ENCODE measurements around the gene IFIH1. TPM values are rescaled to one million over a fixed set of nuclear protein-coding genes. Genes with fewer than 3 reads are reported as not detected.
A peak's percentile ranks its signal among the peaks of the same experiment; 100 is the strongest.

IFIH1 gene
- total RNA-seq, 1 donor, result 7.2 TPM

- Histone ChIP-seq H2AFZ (ENCODE audit: low read length) (peak overlapping the region; percentile 84), H3K4me1 (ENCODE audit: insufficient read depth, low read length) (peaks cover 8% of the 10 kb centered on the region), H3K79me2 (ENCODE audit: insufficient read depth, low read length) (no peaks in the 10 kb centered on the region), H4K20me1 (ENCODE audit: insufficient read depth, low read length) (no peaks in the 10 kb centered on the region), H3K4me3 (ENCODE audit: insufficient read depth, low read length) (peak overlapping the region; percentile 88), H3K36me3 (ENCODE audit: insufficient read depth, low read length) (no peaks in the 10 kb centered on the region), H3K9me3 (ENCODE audit: low read depth, low read length) (no peaks in the 10 kb centered on the region), H3K27ac (ENCODE audit: low read depth, low read length) (no peak overlapping the region), H3K4me2 (ENCODE audit: insufficient read depth, low read length) (peak overlapping the region; percentile 93), H3K27me3 (ENCODE audit: insufficient read depth, low read length) (peaks cover 10% of the 10 kb centered on the region)
- TF ChIP-seq CTCF (IDR thresholded peaks at IDR 0.05; ENCODE audit: extremely low read depth, low read depth, low read length), result no peak
- no peak for DNase-seq (ENCODE audit: insufficient read length, low spot score, missing footprints)
Measured at GRCh38 chr2:162343492-162343823, 25.0 kb upstream of the IFIH1 start.

GRCh38 chr2:162342841-162343240 lies 24.4 kb upstream of the IFIH1 start:
- Histone ChIP-seq H3K36me3 (ENCODE audit: insufficient read depth, low read length) (no peaks in the 10 kb centered on the region), H3K27me3 (ENCODE audit: insufficient read depth, low read length) (peaks cover 10% of the 10 kb centered on the region), H2AFZ (ENCODE audit: low read length) (no peak overlapping the region), H4K20me1 (ENCODE audit: insufficient read depth, low read length) (no peaks in the 10 kb centered on the region), H3K4me1 (ENCODE audit: insufficient read depth, low read length) (peaks cover 8% of the 10 kb centered on the region), H3K4me2 (ENCODE audit: insufficient read depth, low read length) (no peak overlapping the region), H3K4me3 (ENCODE audit: insufficient read depth, low read length) (no peak overlapping the region), H3K9me3 (ENCODE audit: low read depth, low read length) (no peaks in the 10 kb centered on the region), H3K79me2 (ENCODE audit: insufficient read depth, low read length) (no peaks in the 10 kb centered on the region), H3K27ac (ENCODE audit: low read depth, low read length) (no peak overlapping the region)
- TF ChIP-seq CTCF (IDR thresholded peaks at IDR 0.05; ENCODE audit: extremely low read depth, low read depth, low read length), result no peak
- DNase-seq (ENCODE audit: insufficient read length, low spot score, missing footprints), result no peak

- Histone ChIP-seq H3K36me3 (ENCODE audit: insufficient read depth, low read length) (no peaks in the 10 kb centered on the region), H3K9me3 (ENCODE audit: low read depth, low read length) (no peaks in the 10 kb centered on the region), H3K27me3 (ENCODE audit: insufficient read depth, low read length) (peaks cover 10% of the 10 kb centered on the region), H4K20me1 (ENCODE audit: insufficient read depth, low read length) (no peaks in the 10 kb centered on the region), H3K4me3 (ENCODE audit: insufficient read depth, low read length) (no peak overlapping the region), H2AFZ (ENCODE audit: low read length) (no peak overlapping the region), H3K79me2 (ENCODE audit: insufficient read depth, low read length) (no peaks in the 10 kb centered on the region), H3K4me2 (ENCODE audit: insufficient read depth, low read length) (no peak overlapping the region), H3K27ac (ENCODE audit: low read depth, low read length) (no peak overlapping the region), H3K4me1 (ENCODE audit: insufficient read depth, low read length) (peaks cover 8% of the 10 kb centered on the region)
- TF ChIP-seq CTCF (IDR thresholded peaks at IDR 0.05; ENCODE audit: extremely low read depth, low read depth, low read length), result no peak
- peak; percentile 42 for DNase-seq (ENCODE audit: insufficient read length, low spot score, missing footprints)
Measured at GRCh38 chr2:162342321-162342720, 23.8 kb upstream of the IFIH1 start.

GRCh38 chr2:162340822-162341221 lies 22.3 kb upstream of the IFIH1 start:
- no peak for DNase-seq (ENCODE audit: insufficient read length, low spot score, missing footprints)
- Histone ChIP-seq H3K4me3 (ENCODE audit: insufficient read depth, low read length) (no peak overlapping the region), H3K27me3 (ENCODE audit: insufficient read depth, low read length) (peaks cover 11% of the 10 kb centered on the region), H3K4me2 (ENCODE audit: insufficient read depth, low read length) (no peak overlapping the region), H2AFZ (ENCODE audit: low read length) (no peak overlapping the region), H3K4me1 (ENCODE audit: insufficient read depth, low read length) (peaks cover 8% of the 10 kb centered on the region), H3K27ac (ENCODE audit: low read depth, low read length) (no peak overlapping the region), H3K36me3 (ENCODE audit: insufficient read depth, low read length) (no peaks in the 10 kb centered on the region), H4K20me1 (ENCODE audit: insufficient read depth, low read length) (no peaks in the 10 kb centered on the region), H3K9me3 (ENCODE audit: low read depth, low read length) (no peaks in the 10 kb centered on the region), H3K79me2 (ENCODE audit: insufficient read depth, low read length) (no peaks in the 10 kb centered on the region)
- TF ChIP-seq CTCF (IDR thresholded peaks at IDR 0.05; ENCODE audit: extremely low read depth, low read depth, low read length), result no peak
